K562 (cell line): ENCODE data around the gene ZDHHC19. TPM values are rescaled to one million over a fixed set of nuclear protein-coding genes. Genes with fewer than 3 reads are reported as not detected.

ENCODE experiments used
- BHLHE40 ChIP-seq: IDR thresholded peaks from 2 replicates; pipeline ENCODE4 v1.6.1; 2011; ENCODE audit warnings: low read length, improper control_type of control experiment
- CHCHD3 ChIP-seq: fragments of 250-450 bp; sonication (Bioruptor Pico); IDR thresholded peaks from 2 replicates; pipeline ENCODE4 v2.1.2; 2022; ENCODE audit warnings: mild to moderate bottlenecking
- CREBBP ChIP-seq: IDR thresholded peaks from one replicate; pipeline ENCODE4 v1.6.1; 2012; ENCODE audit warnings: low read depth, mild to moderate bottlenecking, control low read depth, inconsistent platforms, low read length
- HCFC1 ChIP-seq: IDR thresholded peaks from 2 replicates; pipeline ENCODE4 v1.6.1; 2012; ENCODE audit warnings: low read depth, low read length, improper control_type of control experiment
- JUN ChIP-seq, 2 experiments: sonication (generic) in 1 of 2; formaldehyde crosslinking in 1 of 2; IDR thresholded peaks; 2 replicates each; pipeline versions ENCODE4 v1.6.1 to v1.8.0; 2012 to 2022; ENCODE audit warnings: borderline replicate concordance in 2 of 2, mild to moderate bottlenecking in 2 of 2, improper control_type of control experiment in 1 of 2, low read depth in 1 of 2, low read length in 1 of 2, missing genetic modification reagents in 1 of 2
- MAFF ChIP-seq: IDR thresholded peaks from 2 replicates; pipeline ENCODE4 v1.6.1; 2012; ENCODE audit warnings: low read length, improper control_type of control experiment
- SFPQ ChIP-seq: fragments of 200-400 bp; formaldehyde crosslinking; IDR thresholded peaks from 2 replicates; pipeline ENCODE4 v1.6.1; 2017; ENCODE audit warnings: mild to moderate bottlenecking, low read depth, low read length, moderate library complexity
- TOE1 ChIP-seq, 2 experiments: fragments of 450-650 bp in 1 of 2; sonication (generic) in 1 of 2; formaldehyde crosslinking in 1 of 2; IDR thresholded peaks; 2 replicates each; pipeline versions ENCODE4 v1.7.1 to v1.8.0; 2016 to 2022; ENCODE audit warnings: borderline replicate concordance in 2 of 2, mild to moderate bottlenecking in 2 of 2, antibody characterized with exemption in 1 of 2, inconsistent platforms in 1 of 2, low read depth in 1 of 2, missing genetic modification reagents in 1 of 2, moderate library complexity in 1 of 2
- TRIM28 ChIP-seq: fragments of 450-650 bp; IDR thresholded peaks from 2 replicates; pipeline ENCODE4 v1.6.1; 2017
- ZFP36 ChIP-seq: fragments of 150-350 bp; IDR thresholded peaks from 2 replicates; pipeline ENCODE4 v1.6.1; 2018; ENCODE audit warnings: low read length, low read depth; ENCODE audit not compliant: partially characterized antibody
- ZNF398 ChIP-seq: fragments of 250-450 bp; sonication (Bioruptor Pico); IDR thresholded peaks from 2 replicates; pipeline ENCODE4 v1.8.0; 2021; ENCODE audit warnings: moderate library complexity, mild to moderate bottlenecking, inconsistent platforms
- ZNF780A ChIP-seq: fragments of 250-450 bp; sonication (Bioruptor Pico); IDR thresholded peaks from 2 replicates; pipeline ENCODE4 v1.5.0; 2021; ENCODE audit warnings: mild to moderate bottlenecking
- polyA plus RNA-seq, 8 experiments: library from polyadenylated mRNA; depleted of rRNA in 4 of 8; stranded (reverse) in 5 of 8; unstranded in 3 of 8; fragments of >200 nt; fragmentation: Nextera tagmentation in 2 of 8; fragmentation: Illumina TruSeq in 1 of 8; extraction: Ambion mirVana in 2 of 8; extraction: Trizol in 1 of 8; gene quantifications; 2 replicates each; pipeline versions ENCODE4 v1.2.1 to v1.2.3, GENCODE V29; 2011 to 2014; ENCODE audit warnings: inconsistent platforms in 1 of 8, missing spikeins in 1 of 8
- total RNA-seq, 7 experiments: library from RNA; depleted of rRNA in 6 of 7; stranded (reverse); fragments of >200 nt in 6 of 7; fragmentation: Illumina TruSeq in 2 of 7; extraction: Trizol in 2 of 7; gene quantifications; 2 replicates each; pipeline versions ENCODE4 v1.2.1 to v1.2.3, GENCODE V29; 2011 to 2021; ENCODE audit warnings: low replicate concordance in 1 of 7
- TF ChIP-seq, protein P1 (sequence below): fragments of 450-650 bp; IDR thresholded peaks from 2 replicates; pipeline ENCODE4 v1.6.1; 2016; ENCODE audit warnings: mild to moderate bottlenecking, moderate library complexity

The ZDHHC19 gene
- total and polyA plus RNA-seq, 9 of the 15 experiments (the other 6 are each of a cell fraction or from before 2014, with no cell fraction given) = 0.40 to 5.5 (median 1.1) TPM

DNA sequence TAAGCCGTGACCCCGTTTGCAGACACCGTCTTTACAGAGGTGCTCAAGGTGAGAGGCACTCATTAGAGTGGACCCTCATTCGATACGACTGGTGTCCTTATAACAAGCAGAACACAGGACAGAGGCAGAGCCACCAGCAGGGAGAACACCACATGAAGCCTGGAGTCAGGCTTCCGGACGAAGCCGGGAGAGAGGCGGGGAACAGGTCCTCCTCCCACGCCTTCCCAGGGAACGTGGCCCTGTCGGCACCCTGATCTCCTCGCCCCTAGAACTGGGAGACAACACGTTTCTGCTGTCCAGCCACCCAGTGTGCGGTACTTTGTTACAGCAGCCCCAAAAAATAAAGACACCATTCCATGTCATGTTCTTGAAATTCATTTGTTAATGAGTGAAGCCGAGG is 33.6 kb downstream of the ZDHHC19 start (continued):
- TF ChIP-seq, protein P1, sequence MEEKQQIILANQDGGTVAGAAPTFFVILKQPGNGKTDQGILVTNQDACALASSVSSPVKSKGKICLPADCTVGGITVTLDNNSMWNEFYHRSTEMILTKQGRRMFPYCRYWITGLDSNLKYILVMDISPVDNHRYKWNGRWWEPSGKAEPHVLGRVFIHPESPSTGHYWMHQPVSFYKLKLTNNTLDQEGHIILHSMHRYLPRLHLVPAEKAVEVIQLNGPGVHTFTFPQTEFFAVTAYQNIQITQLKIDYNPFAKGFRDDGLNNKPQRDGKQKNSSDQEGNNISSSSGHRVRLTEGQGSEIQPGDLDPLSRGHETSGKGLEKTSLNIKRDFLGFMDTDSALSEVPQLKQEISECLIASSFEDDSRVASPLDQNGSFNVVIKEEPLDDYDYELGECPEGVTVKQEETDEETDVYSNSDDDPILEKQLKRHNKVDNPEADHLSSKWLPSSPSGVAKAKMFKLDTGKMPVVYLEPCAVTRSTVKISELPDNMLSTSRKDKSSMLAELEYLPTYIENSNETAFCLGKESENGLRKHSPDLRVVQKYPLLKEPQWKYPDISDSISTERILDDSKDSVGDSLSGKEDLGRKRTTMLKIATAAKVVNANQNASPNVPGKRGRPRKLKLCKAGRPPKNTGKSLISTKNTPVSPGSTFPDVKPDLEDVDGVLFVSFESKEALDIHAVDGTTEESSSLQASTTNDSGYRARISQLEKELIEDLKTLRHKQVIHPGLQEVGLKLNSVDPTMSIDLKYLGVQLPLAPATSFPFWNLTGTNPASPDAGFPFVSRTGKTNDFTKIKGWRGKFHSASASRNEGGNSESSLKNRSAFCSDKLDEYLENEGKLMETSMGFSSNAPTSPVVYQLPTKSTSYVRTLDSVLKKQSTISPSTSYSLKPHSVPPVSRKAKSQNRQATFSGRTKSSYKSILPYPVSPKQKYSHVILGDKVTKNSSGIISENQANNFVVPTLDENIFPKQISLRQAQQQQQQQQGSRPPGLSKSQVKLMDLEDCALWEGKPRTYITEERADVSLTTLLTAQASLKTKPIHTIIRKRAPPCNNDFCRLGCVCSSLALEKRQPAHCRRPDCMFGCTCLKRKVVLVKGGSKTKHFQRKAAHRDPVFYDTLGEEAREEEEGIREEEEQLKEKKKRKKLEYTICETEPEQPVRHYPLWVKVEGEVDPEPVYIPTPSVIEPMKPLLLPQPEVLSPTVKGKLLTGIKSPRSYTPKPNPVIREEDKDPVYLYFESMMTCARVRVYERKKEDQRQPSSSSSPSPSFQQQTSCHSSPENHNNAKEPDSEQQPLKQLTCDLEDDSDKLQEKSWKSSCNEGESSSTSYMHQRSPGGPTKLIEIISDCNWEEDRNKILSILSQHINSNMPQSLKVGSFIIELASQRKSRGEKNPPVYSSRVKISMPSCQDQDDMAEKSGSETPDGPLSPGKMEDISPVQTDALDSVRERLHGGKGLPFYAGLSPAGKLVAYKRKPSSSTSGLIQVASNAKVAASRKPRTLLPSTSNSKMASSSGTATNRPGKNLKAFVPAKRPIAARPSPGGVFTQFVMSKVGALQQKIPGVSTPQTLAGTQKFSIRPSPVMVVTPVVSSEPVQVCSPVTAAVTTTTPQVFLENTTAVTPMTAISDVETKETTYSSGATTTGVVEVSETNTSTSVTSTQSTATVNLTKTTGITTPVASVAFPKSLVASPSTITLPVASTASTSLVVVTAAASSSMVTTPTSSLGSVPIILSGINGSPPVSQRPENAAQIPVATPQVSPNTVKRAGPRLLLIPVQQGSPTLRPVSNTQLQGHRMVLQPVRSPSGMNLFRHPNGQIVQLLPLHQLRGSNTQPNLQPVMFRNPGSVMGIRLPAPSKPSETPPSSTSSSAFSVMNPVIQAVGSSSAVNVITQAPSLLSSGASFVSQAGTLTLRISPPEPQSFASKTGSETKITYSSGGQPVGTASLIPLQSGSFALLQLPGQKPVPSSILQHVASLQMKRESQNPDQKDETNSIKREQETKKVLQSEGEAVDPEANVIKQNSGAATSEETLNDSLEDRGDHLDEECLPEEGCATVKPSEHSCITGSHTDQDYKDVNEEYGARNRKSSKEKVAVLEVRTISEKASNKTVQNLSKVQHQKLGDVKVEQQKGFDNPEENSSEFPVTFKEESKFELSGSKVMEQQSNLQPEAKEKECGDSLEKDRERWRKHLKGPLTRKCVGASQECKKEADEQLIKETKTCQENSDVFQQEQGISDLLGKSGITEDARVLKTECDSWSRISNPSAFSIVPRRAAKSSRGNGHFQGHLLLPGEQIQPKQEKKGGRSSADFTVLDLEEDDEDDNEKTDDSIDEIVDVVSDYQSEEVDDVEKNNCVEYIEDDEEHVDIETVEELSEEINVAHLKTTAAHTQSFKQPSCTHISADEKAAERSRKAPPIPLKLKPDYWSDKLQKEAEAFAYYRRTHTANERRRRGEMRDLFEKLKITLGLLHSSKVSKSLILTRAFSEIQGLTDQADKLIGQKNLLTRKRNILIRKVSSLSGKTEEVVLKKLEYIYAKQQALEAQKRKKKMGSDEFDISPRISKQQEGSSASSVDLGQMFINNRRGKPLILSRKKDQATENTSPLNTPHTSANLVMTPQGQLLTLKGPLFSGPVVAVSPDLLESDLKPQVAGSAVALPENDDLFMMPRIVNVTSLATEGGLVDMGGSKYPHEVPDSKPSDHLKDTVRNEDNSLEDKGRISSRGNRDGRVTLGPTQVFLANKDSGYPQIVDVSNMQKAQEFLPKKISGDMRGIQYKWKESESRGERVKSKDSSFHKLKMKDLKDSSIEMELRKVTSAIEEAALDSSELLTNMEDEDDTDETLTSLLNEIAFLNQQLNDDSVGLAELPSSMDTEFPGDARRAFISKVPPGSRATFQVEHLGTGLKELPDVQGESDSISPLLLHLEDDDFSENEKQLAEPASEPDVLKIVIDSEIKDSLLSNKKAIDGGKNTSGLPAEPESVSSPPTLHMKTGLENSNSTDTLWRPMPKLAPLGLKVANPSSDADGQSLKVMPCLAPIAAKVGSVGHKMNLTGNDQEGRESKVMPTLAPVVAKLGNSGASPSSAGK = peak; percentile 68
- no peak for TF ChIP-seq TOE1 (IDR thresholded peaks at IDR 0.05; ENCODE audit: borderline replicate concordance)
- no peak for TF ChIP-seq TOE1 (CRISPR knock-in tag; IDR thresholded peaks at IDR 0.05; ENCODE audit: borderline replicate concordance, low read depth)
- TF ChIP-seq JUN (IDR thresholded peaks at IDR 0.05; ENCODE audit: borderline replicate concordance, low read depth, low read length) = no peak
- TF ChIP-seq JUN (CRISPR knock-in tag; IDR thresholded peaks at IDR 0.05; ENCODE audit: borderline replicate concordance) = no peak
- TF ChIP-seq HCFC1 = no peak
- no peak for TF ChIP-seq ZFP36
- TF ChIP-seq ZNF398 (CRISPR knock-in tag) = no peak
- no peak for TF ChIP-seq TRIM28
- no peak for TF ChIP-seq CHCHD3 (CRISPR knock-in tag)
- no peak for TF ChIP-seq MAFF
- TF ChIP-seq CREBBP = no peak
- TF ChIP-seq BHLHE40 = no peak
- TF ChIP-seq ZNF780A (CRISPR knock-in tag) = no peak
- TF ChIP-seq SFPQ = no peak
